ENCODE results near the gene DIAPH3. TPM values are rescaled to one million over a fixed set of nuclear protein-coding genes. Genes with fewer than 3 reads are reported as not detected.

The DIAPH3 gene
- total and polyA plus RNA-seq, 2 of the 8 experiments (the other 6 are each of a cell fraction or from before 2014, with no cell fraction given), result 8.0 to 30.8 TPM

- H3K4me1 ChIP-seq (replicated peaks in 1 of 4; ENCODE audit: control insufficient read depth in 3 of 4, insufficient read depth in 4 of 4, low read length in 3 of 4), result no peaks in the 10 kb centered on the region
- no peak overlapping the region for H2BK15ac ChIP-seq (ENCODE audit: low read length)
- DNase-seq (ENCODE audit: low read depth in 1 of 2, low spot score in 2 of 2), result no peak
- H4K91ac ChIP-seq (replicated peaks; ENCODE audit: insufficient read length, low read length), result no peak overlapping the region
- H2BK20ac ChIP-seq (ENCODE audit: low read length), result no peak overlapping the region
- no peak overlapping the region for H2BK5ac ChIP-seq (ENCODE audit: low read depth, low read length)
- H3K56ac ChIP-seq (replicated peaks; ENCODE audit: insufficient read length, low read depth, low read length), result no peak overlapping the region
- H4K8ac ChIP-seq (ENCODE audit: extremely low read depth, insufficient read depth, low read length), result no peak overlapping the region
- no peak overlapping the region for H2BK12ac ChIP-seq (ENCODE audit: low read depth, low read length)
- no peak overlapping the region for H2BK120ac ChIP-seq (replicated peaks; ENCODE audit: low read depth, low read length)
- H4K5ac ChIP-seq (ENCODE audit: insufficient read length, low read depth, low read length), result no peak overlapping the region
- no peak overlapping the region for H3K4ac ChIP-seq (replicated peaks; ENCODE audit: insufficient read length, low read depth, low read length)
- H3K36me3 ChIP-seq (ENCODE audit: control insufficient read depth in 2 of 4, insufficient read depth in 4 of 4, low read length in 3 of 4), result no peaks in the 10 kb centered on the region
- FAIRE-seq, result no peak
- H3K4me2 ChIP-seq (ENCODE audit: insufficient read depth in 1 of 2, low read depth in 2 of 2, low read length in 2 of 2), result no peak overlapping the region
- no peaks in the 10 kb centered on the region for H3K9me3 ChIP-seq (ENCODE audit: insufficient read depth in 2 of 2, low read depth in 1 of 2, low read length in 1 of 2)
- H2AFZ ChIP-seq (ENCODE audit: low read length), result no peak overlapping the region
- no peak overlapping the region for H3K23ac ChIP-seq (ENCODE audit: insufficient read length)
- no peaks in the 10 kb centered on the region for H3K79me1 ChIP-seq (ENCODE audit: low read depth, low read length)
- no peak overlapping the region for H3K14ac ChIP-seq (ENCODE audit: insufficient read length)
- no peaks in the 10 kb centered on the region for H3K79me2 ChIP-seq (ENCODE audit: control insufficient read depth in 1 of 2, insufficient read depth in 2 of 2, low read length in 2 of 2)
- H3K18ac ChIP-seq (ENCODE audit: extremely low read depth, low read length), result no peak overlapping the region
- WGBS, 2 experiments (ENCODE audit: extremely low coverage in 1 of 2, insufficient coverage in 1 of 2, insufficient read length in 1 of 2, insufficient replicate concordance in 2 of 2, low coverage in 1 of 2, low lambda C conversion rate in 2 of 2, missing lambda C conversion rate in 1 of 2), result 92% methylated on average over 3 of the region's 3 CpGs; no CpG with 5 or more reads in 1 of the 2 experiments
- H3K27me3 ChIP-seq (replicated peaks in 1 of 4; ENCODE audit: control insufficient read depth in 3 of 4, extremely low read depth in 1 of 4, insufficient read depth in 3 of 4, low read length in 3 of 4), result no peaks in the 10 kb centered on the region
- H2AK5ac ChIP-seq (ENCODE audit: low read depth, low read length), result no peak overlapping the region
- H4K20me1 ChIP-seq (replicated peaks in 1 of 2; ENCODE audit: control insufficient read depth in 1 of 2, insufficient read depth in 2 of 2, low read length in 2 of 2), result no peaks in the 10 kb centered on the region
- ChIA-PET CTCF (ENCODE audit: partially characterized antibody) (interaction anchor here (1.3 kb wide), 1 partner anchor 51 kb away, joined by 3 read pairs; no protein-coding TSS in a partner anchor), POLR2A (ENCODE audit: partially characterized antibody) (interaction anchor here (1.0 kb wide), 1 partner anchor 17 kb away, joined by 3 read pairs; no protein-coding TSS in a partner anchor)
- TF ChIP-seq SAP30 (IDR thresholded peaks at IDR 0.05; ENCODE audit: insufficient read depth, insufficient replicate concordance, low read length) (no peak), BCL11A (IDR thresholded peaks at IDR 0.05; ENCODE audit: low read depth in 2 of 2, low read length in 2 of 2) (no peak), KDM1A (IDR thresholded peaks at IDR 0.05; ENCODE audit: borderline replicate concordance, low read length) (no peak), RFX5 (IDR thresholded peaks at IDR 0.05; ENCODE audit: borderline replicate concordance, low read depth, low read length) (no peak), RBBP5 (IDR thresholded peaks at IDR 0.05; ENCODE audit: borderline replicate concordance, low read depth, low read length) (no peak), ZNF274 (IDR thresholded peaks at IDR 0.05; ENCODE audit: borderline replicate concordance, extremely low read depth, low read length) (no peak), SUZ12 (IDR thresholded peaks at IDR 0.05; ENCODE audit: low read length) (no peak), MAX (IDR thresholded peaks at IDR 0.05) (no peak), NRF1 (IDR thresholded peaks at IDR 0.05; ENCODE audit: low read depth, low read length) (no peak), POLR2A (IDR thresholded peaks at IDR 0.05; ENCODE audit: control extremely low read depth in 1 of 2, low read depth in 2 of 2, low read length in 2 of 2) (no peak), JUND (IDR thresholded peaks at IDR 0.05; ENCODE audit: low read length) (no peak), CREB1 (IDR thresholded peaks at IDR 0.05) (no peak), TCF12 (IDR thresholded peaks at IDR 0.05; ENCODE audit: low read depth, low read length) (no peak)
- H3K27ac ChIP-seq (ENCODE audit: low read depth, low read length), result no peak overlapping the region
- H3K23me2 ChIP-seq (ENCODE audit: low read depth, low read length), result no peaks in the 10 kb centered on the region
- no peak overlapping the region for H3K4me3 ChIP-seq (ENCODE audit: extremely low read depth in 1 of 4, insufficient read depth in 2 of 4, low read depth in 3 of 4, low read length in 4 of 4)
- H3K9ac ChIP-seq (replicated peaks in 1 of 4; ENCODE audit: extremely low read depth in 1 of 4, low read depth in 3 of 4, low read length in 3 of 4), result no peak overlapping the region
Observed at GRCh38 chr13:59730026-59730425, 433.7 kb downstream of the DIAPH3 start.

All from H1 (cell line).